Mucosa of rectum (tissue), 2 donors: ENCODE data around the gene SMOC1.

Source experiments
- H3K27ac ChIP-seq, 2 donors: one replicate each; pipeline ENCODE4 v1.7.0; 2013; ENCODE audit warnings: inconsistent platforms in 2 of 2, low read depth in 2 of 2, low read length in 2 of 2
- H3K27me3 ChIP-seq, 2 donors: one replicate each; pipeline ENCODE4 v1.7.0; 2013; ENCODE audit warnings: low read length in 2 of 2; ENCODE audit not compliant: control insufficient read depth in 2 of 2, insufficient read depth in 2 of 2
- H3K36me3 ChIP-seq, 2 donors: one replicate each; pipeline ENCODE4 v1.7.0; 2013; ENCODE audit warnings: low read length in 2 of 2; ENCODE audit not compliant: control insufficient read depth in 2 of 2, insufficient read depth in 2 of 2
- H3K4me1 ChIP-seq, 2 donors: one replicate each; pipeline ENCODE4 v1.7.0; 2013; ENCODE audit warnings: low read length in 2 of 2, mild to moderate bottlenecking in 1 of 2; ENCODE audit not compliant: control insufficient read depth in 2 of 2, insufficient read depth in 2 of 2
- H3K4me3 ChIP-seq, 2 donors: one replicate each; pipeline ENCODE4 v1.7.0; 2013; ENCODE audit warnings: low read length in 2 of 2
- H3K9ac ChIP-seq, 2 donors: one replicate each; pipeline ENCODE4 v1.7.0; 2013; ENCODE audit warnings: low read length in 2 of 2, low read depth in 1 of 2, mild to moderate bottlenecking in 1 of 2
- H3K9me3 ChIP-seq, 2 donors: one replicate each; pipeline ENCODE4 v1.7.0; 2013; ENCODE audit warnings: low read length in 2 of 2; ENCODE audit not compliant: control insufficient read depth in 2 of 2
- donor health status: healthy.
- donor health status: Normal muscosa, but diverticular disease.

Gene SMOC1

GRCh38 chr14:69999261-69999674, 120.1 kb downstream of the SMOC1 start:
- Histone ChIP-seq H3K4me3 (no peak overlapping the region), H3K36me3 (no peaks in the 10 kb centered on the region), H3K9me3 (no peaks in the 10 kb centered on the region), H3K27me3 (no peaks in the 10 kb centered on the region), H3K9ac (no peak overlapping the region), H3K27ac (no peak overlapping the region), H3K4me1 (no peaks in the 10 kb centered on the region)

DNA sequence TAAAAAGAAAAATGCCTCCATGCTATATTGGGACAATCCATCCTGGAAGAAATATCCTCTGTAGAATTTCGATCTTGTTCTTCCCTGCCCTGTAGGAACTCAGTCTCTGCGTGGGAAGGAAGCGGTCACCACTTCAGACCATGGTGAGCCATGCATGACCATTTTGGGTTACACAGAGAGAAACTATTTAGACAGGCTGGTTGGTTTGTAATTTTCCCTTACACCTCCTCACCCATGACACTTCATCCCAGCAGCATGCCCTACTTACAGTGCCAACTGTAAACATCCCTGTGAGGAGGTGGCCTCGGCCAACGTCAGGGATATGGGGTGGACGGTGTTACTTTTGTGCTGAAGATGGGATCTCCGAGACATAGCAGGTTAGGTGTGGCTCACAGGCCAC, 121.4 kb downstream of the SMOC1 start:
- no peak overlapping the region for H3K4me3 ChIP-seq

DNA sequence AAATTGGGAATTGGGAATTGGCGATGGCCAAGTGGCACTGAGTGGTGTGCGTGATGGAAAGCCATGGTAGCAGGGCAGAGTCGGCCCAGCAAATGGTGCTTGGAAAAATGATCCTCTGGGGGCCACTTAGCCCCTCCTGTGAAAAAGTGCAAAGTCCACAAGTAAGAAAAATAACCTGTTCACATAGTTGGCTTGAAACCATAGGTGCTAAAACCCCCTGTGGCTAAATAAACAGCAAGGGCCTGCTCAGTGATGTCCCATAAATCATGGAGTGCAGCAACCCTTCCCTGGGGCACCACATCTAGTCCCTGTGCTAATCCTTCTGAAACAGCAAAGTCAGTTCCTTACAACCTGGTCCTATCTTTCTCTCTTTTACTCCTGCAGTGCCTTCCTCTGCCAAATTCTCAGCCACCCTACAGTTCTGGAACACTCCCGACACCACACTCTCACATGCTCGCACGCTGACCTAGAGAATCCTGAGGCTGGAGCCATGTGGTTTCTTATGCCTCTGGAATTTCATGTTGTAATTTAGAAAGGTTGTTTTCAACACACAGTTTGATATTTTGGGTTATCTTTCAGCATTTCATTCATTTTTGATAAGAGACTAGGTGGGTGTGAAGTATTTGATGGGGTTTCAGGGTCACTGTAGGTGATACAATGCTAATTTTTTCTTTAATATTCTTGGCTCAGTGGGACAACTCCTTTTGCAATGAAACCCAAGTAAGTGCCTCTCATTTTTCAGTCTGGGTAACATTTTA, 123.6 kb downstream of the SMOC1 start:
- Histone ChIP-seq H3K27me3 (no peaks in the 10 kb centered on the region), H3K4me1 (peaks cover 0 to 4% of the 10 kb centered on the region in 2 donors), H3K27ac (no peak overlapping the region), H3K9me3 (no peaks in the 10 kb centered on the region), H3K36me3 (no peaks in the 10 kb centered on the region), H3K9ac (no peak overlapping the region), H3K4me3 (no peak overlapping the region)

More for the DNA sequence above, 121.4 kb downstream of the SMOC1 start:
- no peaks in the 10 kb centered on the region for H3K36me3 ChIP-seq
- H3K9me3 ChIP-seq: no peaks in the 10 kb centered on the region
- no peak overlapping the region for H3K9ac ChIP-seq
- no peak overlapping the region for H3K27ac ChIP-seq
- H3K4me1 ChIP-seq: peaks cover 0 to 3% of the 10 kb centered on the region in 2 donors
- H3K27me3 ChIP-seq: no peaks in the 10 kb centered on the region

DNA sequence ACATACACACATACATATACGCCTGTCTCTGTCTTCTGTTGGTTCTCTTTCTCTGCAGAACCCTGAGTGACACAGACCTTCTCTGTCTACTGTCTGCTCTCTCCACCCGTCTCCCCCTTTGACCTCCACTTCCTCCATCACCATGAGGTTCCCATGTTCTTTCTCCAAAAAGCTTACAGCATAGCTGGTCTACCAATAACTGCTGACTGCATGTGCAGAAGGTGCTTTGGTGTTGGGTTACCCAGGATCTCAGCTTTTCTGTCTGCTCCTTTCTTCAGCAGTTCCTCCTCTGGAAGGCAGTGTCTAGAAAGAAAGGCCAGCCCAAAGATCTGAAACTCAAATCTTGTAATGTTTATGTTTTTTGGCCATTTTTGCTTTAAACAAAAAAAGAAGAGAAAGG, 125.6 kb downstream of the SMOC1 start:
- no peak overlapping the region for H3K27ac ChIP-seq
- H3K9ac ChIP-seq: no peak overlapping the region
- H3K27me3 ChIP-seq: no peaks in the 10 kb centered on the region
- H3K4me1 ChIP-seq: peaks cover 0 to 4% of the 10 kb centered on the region in 2 donors
- H3K4me3 ChIP-seq: no peak overlapping the region
- H3K36me3 ChIP-seq: no peaks in the 10 kb centered on the region
- H3K9me3 ChIP-seq: no peaks in the 10 kb centered on the region

DNA sequence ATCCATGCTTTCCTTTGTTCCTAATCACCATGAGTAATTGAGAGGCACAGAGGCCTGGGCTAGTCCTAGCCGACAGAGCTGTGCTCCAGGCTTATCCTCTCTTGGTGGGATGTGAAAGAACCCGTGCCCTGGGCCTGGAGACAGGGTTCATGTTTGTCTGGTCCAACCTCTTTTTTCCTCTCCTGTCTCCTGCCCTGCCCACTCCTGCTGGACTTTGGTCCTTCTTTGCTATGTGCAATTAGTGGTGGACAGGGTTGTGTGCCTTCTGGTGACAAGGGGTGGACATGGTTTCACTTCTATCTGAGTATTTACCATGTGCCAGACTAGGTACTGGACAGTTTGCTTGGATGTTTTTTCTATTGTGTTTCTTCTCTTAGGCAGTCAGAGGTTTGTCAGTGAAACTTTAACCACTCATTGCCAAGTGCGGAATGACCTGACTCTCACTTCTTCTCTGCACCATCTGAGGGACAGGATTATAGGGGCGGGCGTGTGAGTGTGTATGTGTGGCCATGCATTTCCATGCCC, 126.1 kb downstream of the SMOC1 start:
- H3K4me3 ChIP-seq: no peak overlapping the region
- H3K27me3 ChIP-seq: no peaks in the 10 kb centered on the region
- no peak overlapping the region for H3K27ac ChIP-seq
- no peak overlapping the region for H3K9ac ChIP-seq
- no peaks in the 10 kb centered on the region for H3K9me3 ChIP-seq
- H3K4me1 ChIP-seq: peaks cover 0 to 4% of the 10 kb centered on the region in 2 donors
- no peaks in the 10 kb centered on the region for H3K36me3 ChIP-seq

- no peak overlapping the region for H3K9ac ChIP-seq
Observed at GRCh38 chr14:70006699-70007098, 127.5 kb downstream of the SMOC1 start.

GRCh38 chr14:70008284-70009262, 129.4 kb downstream of the SMOC1 start:
- Histone ChIP-seq H3K9ac (no peak overlapping the region), H3K4me3 (no peak overlapping the region), H3K9me3 (no peaks in the 10 kb centered on the region), H3K27me3 (no peaks in the 10 kb centered on the region), H3K36me3 (no peaks in the 10 kb centered on the region), H3K27ac (no peak overlapping the region), H3K4me1 (peaks cover 0 to 4% of the 10 kb centered on the region in 2 donors)

More at GRCh38 chr14:70006699-70007098, 127.5 kb downstream of the SMOC1 start:
- Histone ChIP-seq H3K36me3 (no peaks in the 10 kb centered on the region), H3K27me3 (no peaks in the 10 kb centered on the region), H3K4me1 (peaks cover 0 to 4% of the 10 kb centered on the region in 2 donors), H3K4me3 (no peak overlapping the region), H3K27ac (no peak overlapping the region), H3K9me3 (no peaks in the 10 kb centered on the region)

- Histone ChIP-seq H3K27me3 (no peaks in the 10 kb centered on the region), H3K36me3 (no peaks in the 10 kb centered on the region), H3K27ac (no peak overlapping the region), H3K4me1 (peaks cover 0 to 4% of the 10 kb centered on the region in 2 donors), H3K9me3 (no peaks in the 10 kb centered on the region), H3K9ac (no peak overlapping the region), H3K4me3 (no peak overlapping the region)
Observed at GRCh38 chr14:70009961-70010360, 130.7 kb downstream of the SMOC1 start.

- Histone ChIP-seq H3K4me3 (no peak overlapping the region), H3K4me1 (no peaks in the 10 kb centered on the region), H3K9me3 (no peaks in the 10 kb centered on the region), H3K9ac (no peak overlapping the region), H3K27ac (no peak overlapping the region), H3K27me3 (no peaks in the 10 kb centered on the region), H3K36me3 (no peaks in the 10 kb centered on the region)
Observed at GRCh38 chr14:70011098-70011497, 131.9 kb downstream of the SMOC1 start.

GRCh38 chr14:70011708-70012107, 132.5 kb downstream of the SMOC1 start:
- Histone ChIP-seq H3K4me1 (no peaks in the 10 kb centered on the region), H3K27me3 (no peaks in the 10 kb centered on the region), H3K9ac (no peak overlapping the region), H3K36me3 (no peaks in the 10 kb centered on the region), H3K4me3 (no peak overlapping the region), H3K27ac (no peak overlapping the region), H3K9me3 (no peaks in the 10 kb centered on the region)
